HTERT RPE-1 (cell line): ENCODE measurements around the gene URGCP.
"Not testable (repeated sequence)": the region's sequence is repeated elsewhere in the genome, so short reads cannot be mapped to it uniquely, and the experiment has no call there.

Source experiments
- in situ Hi-C: fragments of 300-500 bp; cut with MboI; formaldehyde crosslinking; loops from 4 replicates; pipeline ENCODE4 v1.14.3; 2020; ENCODE audit warnings: low sequenced_read_pairs

URGCP gene

DNA sequence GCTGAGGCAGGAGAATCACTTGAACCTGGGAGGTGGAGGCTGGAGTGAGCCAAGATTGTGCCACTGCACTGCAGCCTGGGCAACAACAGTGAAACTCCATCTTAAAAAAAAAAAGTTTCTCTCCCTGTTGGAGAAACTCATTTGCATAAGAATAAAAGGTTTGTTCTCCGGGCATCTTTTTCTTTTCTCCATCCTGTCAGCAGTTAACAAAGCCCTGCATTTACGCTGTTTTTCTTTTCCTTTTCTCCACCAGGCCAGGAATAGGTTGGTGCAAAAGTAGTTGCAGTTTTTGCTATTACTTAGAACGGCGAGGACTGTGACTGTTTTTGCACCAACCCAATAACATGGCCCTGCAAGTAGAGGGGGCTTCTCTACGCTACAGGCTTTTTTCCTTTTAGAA lies 9.5 kb upstream of the URGCP start:
- in situ Hi-C loops = no loop called here

DNA sequence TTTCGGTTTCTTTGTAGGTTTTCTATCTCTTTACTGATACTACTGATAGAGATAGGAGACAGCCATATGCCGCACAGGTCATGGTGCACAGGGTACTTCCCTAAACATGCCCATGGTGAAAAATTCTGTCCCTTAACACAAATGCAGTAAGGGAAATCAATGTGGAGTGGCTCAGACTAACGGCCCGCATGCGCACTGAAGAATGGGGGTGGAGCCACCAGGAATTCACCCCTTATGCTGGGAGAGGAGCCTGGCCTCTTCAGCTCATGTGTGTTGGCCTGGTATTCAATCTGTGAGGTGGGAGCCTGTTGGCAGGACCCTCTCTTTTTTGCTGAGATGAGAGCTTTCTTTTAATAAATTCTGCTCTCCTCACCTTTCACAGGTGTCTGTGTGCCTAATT lies 8.4 kb upstream of the URGCP start:
- in situ Hi-C loops = no loop called here

DNA sequence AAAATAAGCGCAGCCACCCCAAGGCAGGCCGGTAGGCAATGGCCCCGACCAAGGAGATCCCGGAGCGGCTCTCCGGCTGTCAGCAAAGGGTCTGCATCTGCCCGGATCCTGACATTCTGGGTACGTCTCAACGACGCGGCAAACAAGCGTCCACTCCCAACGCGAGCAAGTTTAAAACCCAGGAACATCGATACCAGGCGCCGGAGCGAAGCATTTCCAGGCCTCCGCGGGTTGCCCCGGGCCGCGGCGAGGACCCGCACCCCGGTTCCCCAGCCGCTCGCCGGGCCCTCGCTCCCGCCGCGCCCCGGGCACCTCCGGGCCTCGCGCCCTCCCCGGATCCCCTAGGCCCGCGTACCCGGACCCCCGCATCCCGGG lies 453 bp downstream of the URGCP start:
- in situ Hi-C loops = no loop called here

DNA sequence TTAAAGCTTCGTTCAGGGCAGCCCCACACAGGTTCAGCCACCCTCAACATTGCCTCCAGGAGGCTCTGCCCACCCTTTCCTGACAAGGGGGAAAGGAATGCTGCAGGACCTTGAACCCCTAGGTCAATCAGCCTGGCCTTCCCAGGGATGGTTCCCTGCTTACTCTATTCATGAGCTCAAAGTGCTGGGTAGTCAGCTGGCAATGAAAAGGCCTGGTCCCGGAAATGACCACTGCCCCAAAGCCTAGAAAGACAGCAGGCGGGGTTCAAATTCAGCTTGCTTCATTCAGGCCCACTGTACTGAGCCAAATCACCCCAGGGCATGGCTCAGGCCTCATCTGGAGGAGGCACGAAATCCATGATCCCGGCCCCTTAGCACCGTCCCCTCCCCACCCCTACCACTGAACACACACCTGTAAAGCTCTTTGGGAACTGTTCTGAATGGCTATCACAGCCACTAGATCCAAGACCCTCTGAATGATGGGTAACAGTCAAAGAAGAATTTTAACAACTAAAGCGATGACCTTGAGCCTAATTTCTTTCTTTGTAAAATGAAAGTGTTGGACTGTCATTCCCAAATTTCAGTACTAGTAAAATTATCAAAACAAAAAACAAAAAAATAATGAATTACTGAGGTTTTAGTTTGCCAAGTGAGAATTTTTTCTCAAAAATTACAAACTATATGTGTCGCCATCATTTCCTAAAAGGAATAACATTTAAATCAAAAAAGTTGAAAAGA lies 1.0 kb downstream of the URGCP start:
- in situ Hi-C loops = no loop called here

DNA sequence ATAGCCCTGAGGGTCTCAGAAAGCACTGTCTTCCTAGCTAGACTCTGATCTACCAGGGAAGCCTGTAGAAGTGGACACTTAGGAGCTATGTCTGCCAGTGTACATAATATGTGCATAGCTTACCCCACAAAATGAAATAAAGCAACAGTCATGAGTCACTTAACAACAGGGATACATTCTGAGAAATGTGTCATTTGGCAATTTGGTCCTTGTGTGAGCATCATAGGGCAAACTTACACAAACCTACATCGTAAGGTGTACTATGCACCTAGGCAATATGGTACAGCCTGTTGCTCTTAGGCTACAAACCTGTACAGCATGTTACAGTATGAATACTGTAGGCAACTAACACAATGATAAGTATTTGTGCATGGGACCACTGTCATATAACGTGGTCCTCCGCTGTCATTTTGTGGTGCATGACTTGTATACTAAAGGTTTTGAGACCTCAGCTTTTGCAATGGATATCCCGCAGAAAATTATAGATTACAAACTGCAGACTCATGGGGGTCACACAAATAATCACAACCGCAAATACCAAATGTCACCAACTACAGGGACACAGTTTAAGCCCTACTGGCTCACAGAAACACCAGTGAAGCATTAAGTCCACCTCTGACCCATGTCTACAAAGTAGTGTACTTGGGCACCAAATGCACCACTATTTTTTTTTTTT lies 1.7 kb downstream of the URGCP start:
- in situ Hi-C loops = no loop called here

DNA sequence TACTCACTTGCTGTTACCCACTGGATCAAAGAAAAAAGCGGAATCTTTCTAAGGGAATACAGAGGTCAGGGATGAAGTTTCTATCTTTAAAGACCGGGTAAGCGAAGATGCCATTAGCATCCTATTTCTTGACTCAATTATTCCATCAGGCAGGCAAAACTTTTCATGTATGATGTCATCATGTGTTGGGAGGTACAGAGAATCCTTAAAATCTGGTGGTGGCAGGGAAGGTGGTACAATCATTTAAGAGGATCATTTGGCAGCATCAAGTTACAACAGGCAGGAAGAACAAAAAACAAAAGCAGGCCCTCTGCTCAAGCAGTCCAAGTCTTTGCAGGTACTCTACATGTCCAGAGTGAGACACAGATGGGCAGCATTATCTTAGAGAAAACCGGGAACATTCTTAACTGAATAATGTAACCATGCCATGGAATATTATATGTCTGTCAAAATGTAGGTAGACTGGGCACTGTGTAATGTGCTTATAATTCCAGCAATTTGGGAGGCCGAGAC lies 3.8 kb downstream of the URGCP start:
- in situ Hi-C loops = no loop called here

DNA sequence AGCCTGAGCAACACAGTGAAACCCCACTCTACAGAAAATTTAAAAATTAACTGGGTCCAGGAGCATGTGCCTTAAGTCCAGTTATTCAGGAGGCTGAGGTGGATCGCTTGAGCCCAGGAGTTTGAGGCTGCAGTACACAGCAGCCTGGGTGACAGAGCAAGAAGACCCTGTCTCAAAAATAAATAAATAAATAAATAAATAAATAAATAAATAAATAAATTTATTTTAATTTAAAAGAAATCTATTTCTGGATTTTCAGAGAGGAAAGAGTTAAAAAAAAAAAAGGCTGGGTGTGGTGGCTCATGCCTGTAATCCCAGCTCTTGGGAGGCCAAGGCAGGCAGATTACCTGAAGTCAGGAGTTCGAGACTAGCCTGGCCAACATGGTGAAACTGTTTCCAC lies 7.8 kb downstream of the URGCP start:
- in situ Hi-C loops = not testable (repeated sequence)

DNA sequence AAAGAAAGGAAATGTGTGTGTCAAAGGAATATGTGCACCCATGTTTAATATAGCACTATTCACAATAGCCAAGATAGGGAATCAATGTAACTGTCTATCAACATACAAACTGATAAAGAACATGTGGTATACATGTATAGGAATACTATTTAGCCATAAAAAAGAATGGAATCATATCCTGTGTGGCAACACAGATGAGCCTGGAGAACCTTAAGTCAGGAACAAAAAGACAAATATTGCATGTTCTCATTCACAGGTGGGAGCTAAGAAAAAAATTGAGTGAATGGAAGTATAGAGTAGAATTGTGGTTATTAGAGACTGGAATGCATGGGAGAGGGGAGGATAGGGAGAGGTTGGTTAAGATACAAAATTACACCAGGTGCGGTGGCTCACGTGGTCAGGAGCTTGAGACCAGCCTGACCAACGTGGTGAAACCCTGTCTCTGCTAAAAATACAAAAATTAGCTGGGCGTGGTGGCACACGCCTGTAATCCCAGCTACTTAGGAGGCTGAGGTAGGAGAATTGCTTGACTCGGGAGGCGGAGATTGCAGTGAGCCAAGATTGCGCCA lies 10.5 kb downstream of the URGCP start:
- in situ Hi-C loops = no loop called here

DNA sequence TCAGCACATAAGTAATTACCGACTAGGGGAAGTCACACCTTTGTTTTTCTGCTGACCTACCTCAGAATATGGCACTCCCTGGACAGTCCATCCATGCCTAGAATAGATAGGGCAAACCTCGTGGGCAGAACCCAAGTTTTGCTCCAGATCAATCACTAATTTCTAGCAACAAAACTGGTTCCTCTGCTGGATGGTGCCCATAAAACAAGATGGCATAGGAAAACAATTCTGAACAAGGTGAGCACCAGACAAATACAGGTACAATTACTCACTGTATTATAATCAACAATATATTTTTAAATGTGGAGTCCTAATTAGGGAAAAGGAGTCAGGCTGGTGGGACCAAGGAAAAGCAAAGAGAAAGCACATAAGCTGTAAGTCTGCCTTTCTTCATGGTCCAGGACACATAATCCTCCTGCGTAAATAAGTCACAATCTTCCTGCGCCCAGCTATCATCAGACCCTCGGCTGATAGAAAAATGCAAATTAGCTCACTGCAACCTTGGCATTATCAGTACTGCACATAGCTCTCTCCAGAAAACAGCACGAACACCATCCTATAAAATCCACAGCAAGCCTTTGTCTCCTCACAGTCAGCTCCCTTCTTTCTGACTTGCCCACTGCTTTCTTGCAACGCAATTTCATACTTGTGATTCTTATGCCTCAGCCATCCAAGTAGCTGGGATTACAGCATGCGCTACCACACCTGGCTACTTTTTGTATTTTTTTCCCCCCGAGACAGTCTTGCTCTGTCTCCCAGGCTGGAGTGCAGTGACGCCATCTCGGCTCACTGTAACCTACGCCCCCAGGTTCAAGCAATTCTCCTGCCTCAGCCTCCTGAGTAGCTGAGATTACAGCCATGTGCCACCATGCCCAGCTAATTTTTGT lies 15.1 kb downstream of the URGCP start:
- in situ Hi-C loops = no loop called here

DNA sequence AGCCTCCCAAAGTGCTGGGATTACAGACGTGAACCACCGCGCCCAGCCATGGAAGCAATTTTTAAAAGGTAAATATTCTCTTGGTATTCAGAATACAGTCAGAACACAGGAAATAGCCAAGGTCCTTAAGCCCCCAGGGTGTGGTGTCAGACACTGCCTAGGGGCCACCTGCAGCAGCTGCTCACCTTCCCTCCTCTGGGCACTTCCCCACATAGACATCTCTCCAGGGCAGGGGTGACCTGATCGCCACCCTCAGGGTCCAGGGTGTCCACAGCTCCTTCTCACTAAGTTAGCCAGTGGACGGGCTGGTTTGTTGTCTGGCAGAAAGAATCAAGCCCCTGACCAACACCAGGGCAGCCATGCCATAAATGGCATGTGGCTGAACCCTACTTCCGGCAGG lies 15.9 kb downstream of the URGCP start:
- in situ Hi-C loops = no loop called here

DNA sequence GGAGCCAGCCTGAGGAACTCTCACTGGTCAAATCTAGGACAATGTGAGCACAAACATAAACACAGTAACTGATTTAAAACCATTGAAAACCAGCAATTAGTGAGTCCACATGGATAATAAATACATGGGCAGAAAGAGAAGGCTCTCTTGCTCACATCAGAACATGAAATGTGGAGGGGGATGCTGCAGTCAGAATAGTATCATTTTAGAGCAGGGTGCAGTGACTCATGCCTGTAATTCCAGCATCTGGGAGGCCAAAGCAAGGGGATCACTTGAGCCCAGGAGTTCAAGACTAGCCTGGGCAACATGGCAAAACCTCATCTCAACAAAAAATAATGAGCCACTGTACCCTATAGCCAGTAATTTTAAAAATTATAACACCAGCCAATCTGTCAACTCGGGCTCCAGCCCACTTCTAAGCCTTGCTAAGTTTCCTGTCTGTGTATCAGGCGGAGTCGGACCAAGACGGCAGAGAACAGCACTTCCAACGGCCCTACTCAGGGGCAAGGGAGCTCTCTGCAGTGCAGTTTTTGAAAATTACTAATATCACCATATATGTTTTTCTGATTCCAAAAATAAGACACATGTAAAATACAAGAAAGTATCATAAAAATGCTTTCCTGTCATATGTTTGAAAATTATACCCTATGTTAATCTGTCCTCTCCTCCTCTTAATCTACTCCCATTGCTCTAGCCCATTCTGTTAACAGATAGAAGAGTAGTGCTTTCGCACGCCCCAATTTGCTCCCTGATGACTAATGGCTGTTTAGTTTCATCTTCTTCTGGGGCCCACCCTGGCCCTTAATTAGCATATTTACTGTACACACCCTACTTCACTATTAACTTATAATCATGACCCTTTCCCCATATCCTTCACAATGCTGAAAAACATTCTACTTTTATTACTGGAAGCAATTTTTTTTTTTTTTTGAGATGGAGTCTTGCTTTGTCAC lies 17.1 kb downstream of the URGCP start:
- in situ Hi-C loops = no loop called here

DNA sequence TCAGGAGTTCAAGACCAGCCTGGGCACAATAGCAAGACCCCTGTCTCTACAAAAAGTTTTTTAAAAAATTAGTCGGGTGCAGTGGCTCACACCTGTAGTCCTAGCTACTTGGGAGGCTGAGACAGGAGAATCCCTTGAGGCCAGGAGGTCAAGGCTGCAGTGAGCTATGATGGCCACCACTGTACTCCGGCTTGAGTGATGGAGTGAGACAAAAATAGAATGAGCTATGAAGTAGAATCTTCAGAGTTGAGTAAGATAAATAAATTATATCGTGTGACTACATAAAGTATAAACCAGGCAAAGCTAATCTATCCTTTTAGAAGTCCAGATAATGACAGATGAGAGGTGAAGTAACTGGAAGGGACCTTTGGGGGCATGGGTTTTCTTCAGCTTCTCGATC lies 21.8 kb downstream of the URGCP start:
- in situ Hi-C loops = no loop called here

DNA sequence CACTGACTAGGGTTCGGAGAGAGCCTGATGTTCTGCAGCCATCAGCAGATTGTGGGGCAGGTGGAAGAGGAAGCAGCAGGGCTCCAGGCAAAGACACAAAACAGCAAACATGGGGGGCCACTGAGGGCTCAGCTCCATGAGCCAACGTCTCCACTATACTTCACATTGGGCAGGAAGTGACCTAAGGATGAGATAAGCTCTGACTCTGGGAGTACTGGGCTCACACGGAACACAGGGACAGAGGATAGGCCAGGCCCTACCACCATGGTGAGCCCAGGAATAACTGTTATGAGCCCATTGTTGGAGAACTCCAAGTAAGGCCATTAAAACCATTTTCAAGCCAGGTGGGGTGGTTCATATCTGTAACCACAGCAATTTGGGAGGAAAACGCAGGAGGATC lies 22.2 kb downstream of the URGCP start:
- in situ Hi-C loops = no loop called here

DNA sequence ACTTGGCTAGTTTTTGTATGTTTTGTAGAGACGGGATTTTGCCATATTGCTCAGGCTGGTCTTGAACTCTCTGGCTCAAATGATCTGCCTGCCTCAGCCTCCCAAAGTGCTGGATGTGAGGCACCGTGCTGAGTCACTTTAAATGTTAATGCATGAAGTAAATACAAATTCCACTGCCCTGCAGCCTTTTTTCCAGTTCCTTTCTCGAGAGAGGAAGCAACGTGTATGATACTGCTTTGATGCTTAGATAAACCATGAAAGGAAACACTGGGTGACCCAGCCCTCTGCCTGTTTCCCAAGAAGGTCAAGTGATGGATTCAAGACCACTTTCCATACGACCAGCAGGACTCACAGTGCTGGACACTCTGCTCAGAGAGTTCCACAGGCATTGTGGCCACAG lies 25.8 kb downstream of the URGCP start:
- in situ Hi-C loops = no loop called here

DNA sequence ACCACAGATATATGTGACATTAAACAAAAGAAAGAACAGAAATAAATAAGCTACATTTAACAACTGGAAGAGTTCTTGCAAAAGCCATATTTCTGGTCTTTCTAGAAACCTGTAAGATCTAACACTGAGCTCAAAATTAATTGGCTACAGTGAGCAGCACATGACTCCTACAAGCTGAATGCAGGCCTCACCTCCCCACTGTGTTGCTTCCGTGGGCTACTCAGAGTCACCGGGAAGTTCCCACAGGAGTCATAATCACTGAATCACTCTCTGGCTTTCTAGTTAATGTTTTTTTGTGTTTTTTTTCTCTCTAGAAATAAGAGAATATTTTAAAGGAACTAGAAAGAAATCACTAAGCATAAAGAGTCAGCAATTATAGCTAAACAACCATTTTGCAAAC lies 26.9 kb downstream of the URGCP start:
- in situ Hi-C loops = no loop called here

DNA sequence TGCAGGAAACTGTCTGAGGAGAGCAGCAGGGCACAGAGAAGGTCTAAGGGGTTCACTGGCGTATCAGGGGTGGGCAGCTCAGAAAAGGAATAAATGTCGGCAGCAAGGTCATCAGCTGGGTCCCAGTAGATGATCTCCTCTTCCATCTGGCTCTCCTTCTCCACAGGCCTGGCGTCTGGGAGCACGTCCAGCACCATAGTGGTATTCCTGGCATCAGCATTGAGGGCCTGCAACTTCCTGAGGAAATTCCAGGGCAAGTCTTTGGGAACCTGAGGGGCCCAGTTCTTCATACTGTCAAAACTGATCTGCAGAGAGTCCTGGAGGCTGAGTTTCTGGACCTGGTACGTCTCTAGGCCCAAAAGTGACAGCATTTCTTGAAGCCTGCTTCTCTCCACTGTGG lies 27.5 kb downstream of the URGCP start:
- in situ Hi-C loops = no loop called here

DNA sequence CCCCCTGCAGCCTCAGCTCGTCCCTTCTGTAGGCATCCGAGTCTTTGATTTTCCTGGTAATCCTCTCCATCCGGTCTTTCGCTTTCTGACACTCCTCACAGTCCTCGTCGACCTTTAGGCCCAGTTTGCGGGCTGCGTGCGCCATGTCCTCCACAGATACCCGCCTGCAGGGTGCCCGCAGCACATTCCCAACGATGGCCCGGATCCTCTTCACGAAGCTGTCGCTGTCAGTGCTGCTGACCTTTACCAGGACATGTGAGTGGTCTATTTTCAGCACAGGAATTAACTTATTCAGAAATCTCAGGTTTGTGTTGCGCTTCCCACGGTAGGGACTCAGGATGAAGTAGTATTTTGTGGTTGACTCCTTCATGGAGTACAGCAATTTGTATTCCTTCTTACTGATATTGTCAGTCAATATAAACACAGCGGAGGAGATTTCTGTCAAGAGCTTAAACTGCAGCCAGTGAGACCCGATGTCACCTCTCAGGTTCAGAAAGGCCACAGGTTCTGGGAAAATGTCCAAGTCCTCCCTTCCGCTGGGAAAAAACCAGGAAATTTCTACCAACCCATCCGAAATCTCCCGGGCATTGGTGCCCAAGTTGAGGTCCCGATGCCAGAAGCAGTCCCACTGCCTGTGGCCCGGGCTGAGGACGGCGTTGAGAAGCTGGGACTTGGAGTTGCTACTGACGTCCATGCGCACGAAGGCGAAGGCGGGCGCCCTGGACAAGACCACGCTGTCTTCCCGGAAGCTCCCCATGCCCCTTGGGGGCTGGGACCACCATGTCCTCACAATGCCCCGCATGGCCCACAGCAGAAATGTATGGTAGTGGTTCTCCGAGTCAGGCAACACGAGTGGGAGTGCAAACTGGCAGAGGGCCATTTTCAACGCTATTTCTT lies 28.2 kb downstream of the URGCP start:
- in situ Hi-C loops = no loop called here

DNA sequence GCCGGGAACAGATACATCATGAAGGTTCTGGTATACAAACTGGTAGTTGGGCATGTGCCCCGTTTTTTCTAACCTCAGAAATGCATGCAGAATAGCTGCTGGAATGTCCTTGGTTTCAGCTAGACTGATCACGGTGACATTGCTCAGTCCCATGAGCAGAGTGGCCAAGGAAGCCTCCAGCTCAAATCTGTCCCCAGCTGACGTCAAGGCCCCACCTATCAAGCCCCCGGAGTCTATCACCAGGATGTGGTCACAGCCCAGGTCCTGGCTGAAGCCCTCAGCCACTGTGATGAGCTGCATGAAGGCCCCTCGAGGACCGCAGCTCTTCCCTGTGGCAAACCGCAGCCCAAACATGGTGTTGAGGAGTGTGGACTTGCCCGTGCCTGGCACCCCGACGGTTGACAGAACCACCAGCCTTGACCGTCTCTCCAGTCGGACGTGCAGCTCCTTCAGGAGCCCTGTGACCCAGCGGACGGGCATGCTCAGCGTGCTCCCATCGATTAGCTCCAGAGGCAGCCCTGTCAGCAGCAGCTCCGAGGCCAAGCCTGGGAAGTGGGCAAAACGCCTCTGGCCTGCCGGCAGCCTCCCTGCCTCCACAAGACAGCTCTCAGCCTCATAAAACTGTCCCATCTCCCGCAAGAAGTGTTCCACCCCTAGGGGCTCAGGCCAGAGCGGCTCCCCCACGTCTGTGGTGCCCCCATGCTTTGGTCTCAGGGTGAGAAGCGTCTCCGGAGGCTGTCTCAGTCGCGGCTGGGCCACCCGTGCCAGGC lies 29.2 kb downstream of the URGCP start:
- in situ Hi-C loops = no loop called here
